OCI-LY7 (cell line): ENCODE results near the gene TP53RK. TPM values are rescaled to one million over a fixed set of nuclear protein-coding genes. Genes with fewer than 3 reads are reported as not detected.

Experiments
- BruUV-seq: library from RNA; stranded (reverse); fragments of 400-500 nt; replicated peaks from 2 replicates; lab custom pipeline; 2021; lab: Mats Ljungman, UMichigan
- CTCF ChIA-PET: fragments of 300-600 bp; sonication (Branson Sonifier 250); formaldehyde crosslinking; loops from one replicate; lab custom pipeline; 2022; ENCODE audit warnings: antibody characterized with exemption; ENCODE audit not compliant: unreplicated experiment; lab: Charles Lee
- POLR2A ChIA-PET: fragments of 300-600 bp; sonication (Branson Sonifier 250); formaldehyde crosslinking; loops from one replicate; lab custom pipeline; 2022; ENCODE audit warnings: antibody characterized with exemption; lab: Charles Lee
- DNase-seq: peaks from one replicate; pipeline ENCODE4 v3.0.0-alpha.2; 2015; ENCODE audit warnings: low spot score
- H2AFZ ChIP-seq: fragments of 200-600 bp; sonication (generic), shearing (Covaris generic); 2 replicates; pipeline ENCODE4 v1.6.1; 2014; ENCODE audit warnings: mild to moderate bottlenecking, antibody characterized with exemption, low read length, moderate library complexity
- H3K27ac ChIP-seq: fragments of 200-600 bp; sonication (generic); 2 replicates; pipeline ENCODE4 v1.5.1; 2014; ENCODE audit warnings: mixed run types, low read depth, mild to moderate bottlenecking, moderate library complexity, low read length, inconsistent platforms; ENCODE audit not compliant: poor library complexity, severe bottlenecking
- H3K36me3 ChIP-seq: fragments of 200-600 bp; sonication (generic); 2 replicates; pipeline ENCODE4 v1.6.1; 2014; ENCODE audit warnings: mild to moderate bottlenecking, antibody characterized with exemption, low read length, moderate library complexity, mixed read lengths; ENCODE audit not compliant: insufficient read depth
- H3K4me1 ChIP-seq: fragments of 200-600 bp; sonication (generic); 2 replicates; pipeline ENCODE4 v1.5.1; 2014; ENCODE audit warnings: mild to moderate bottlenecking, low read length; ENCODE audit not compliant: insufficient read depth, poor library complexity, severe bottlenecking
- H3K4me2 ChIP-seq: fragments of 200-600 bp; sonication (generic); 2 replicates; pipeline ENCODE4 v1.6.1; 2014; ENCODE audit warnings: mild to moderate bottlenecking, low read length
- H3K4me3 ChIP-seq: fragments of 200-600 bp; sonication (generic); 2 replicates; pipeline ENCODE4 v1.5.1; 2014; ENCODE audit warnings: mild to moderate bottlenecking, low read depth, low read length; ENCODE audit not compliant: poor library complexity, severe bottlenecking
- H3K79me2 ChIP-seq: fragments of 200-600 bp; sonication (generic); 2 replicates; pipeline ENCODE4 v1.6.1; 2016; ENCODE audit warnings: low read depth, mild to moderate bottlenecking, low read length, moderate library complexity, mixed read lengths; ENCODE audit not compliant: insufficient read depth
- H3K9me2 ChIP-seq: fragments of 200-600 bp; sonication (generic); 2 replicates; pipeline ENCODE4 v1.6.1; 2016; ENCODE audit warnings: mild to moderate bottlenecking, low read length, mixed read lengths; ENCODE audit not compliant: insufficient read depth
- H3K9me3 ChIP-seq: fragments of 200-600 bp; sonication (generic); 2 replicates; pipeline ENCODE4 v1.6.1; 2014; ENCODE audit warnings: mild to moderate bottlenecking, mixed run types, low read length, mixed read lengths
- H4K20me1 ChIP-seq: fragments of 200-600 bp; sonication (generic); 2 replicates; pipeline ENCODE4 v1.6.1; 2014; ENCODE audit warnings: mild to moderate bottlenecking, antibody characterized with exemption, low read length, moderate library complexity, mixed read lengths; ENCODE audit not compliant: insufficient read depth
- CTCF ChIP-seq: fragments of 200-600 bp; sonication (generic); conservative IDR thresholded peaks from 2 replicates; pipeline ENCODE4 v1.5.1; 2014; ENCODE audit warnings: mild to moderate bottlenecking, antibody characterized with exemption, low read length, moderate library complexity, mixed read lengths
- EZH2phosphoT487 ChIP-seq: fragments of 200-600 bp; sonication (generic); IDR thresholded peaks from 2 replicates; pipeline ENCODE4 v1.6.1; 2018; ENCODE audit warnings: low read depth, borderline replicate concordance, mild to moderate bottlenecking, mixed run types, antibody characterized with exemption, low read length, moderate library complexity, mixed read lengths
- intact Hi-C: fragments of 100-400 bp; cut with micrococcal nuclease; formaldehyde crosslinking; loops from one replicate; pipeline ENCODE4 v1.10.0; 2022; ENCODE audit not compliant: unreplicated experiment
- total RNA-seq, 2 experiments: library from RNA; depleted of rRNA in 1 of 2; stranded (reverse); fragments of >200 nt in 1 of 2; shearing (Covaris generic) in 1 of 2; gene quantifications; 2 replicates each; pipeline ENCODE4 v1.2.3, GENCODE V29; 2014 to 2022

Gene TP53RK
- total RNA-seq, 2 experiments from 2014 or later: 18.6 to 32.9 TPM

- intact Hi-C loops: no loop called here
- Histone ChIP-seq H3K4me2 (no peak overlapping the region), H3K27ac (no peak overlapping the region), H3K4me1 (no peaks in the 10 kb centered on the region), H3K36me3 (no peaks in the 10 kb centered on the region), H4K20me1 (no peaks in the 10 kb centered on the region), H3K9me3 (0 out of 2 replicates have a peak, but pooled peaks cover 4% of the 10 kb centered on the region), H2AFZ (no peak overlapping the region), H3K4me3 (no peak overlapping the region), H3K9me2 (no peaks in the 10 kb centered on the region), H3K79me2 (no peaks in the 10 kb centered on the region)
- TF ChIP-seq CTCF: no peak
- TF ChIP-seq EZH2phosphoT487: no peak
- no TSS peak for BruUV-seq
- CTCF ChIA-PET: no interaction called here
- no peak for DNase-seq
- POLR2A ChIA-PET: no interaction called here
Measured at GRCh38 chr20:46721476-46721875, 32.2 kb upstream of the TP53RK start.

GRCh38 chr20:46720776-46721425 lies 31.7 kb upstream of the TP53RK start:
- no peaks in the 10 kb centered on the region for H3K79me2 ChIP-seq
- no peaks in the 10 kb centered on the region for H4K20me1 ChIP-seq
- TF ChIP-seq EZH2phosphoT487 (no peak), CTCF (no peak)
- no peaks in the 10 kb centered on the region for H3K4me1 ChIP-seq
- H2AFZ ChIP-seq: no peak overlapping the region
- no peak overlapping the region for H3K27ac ChIP-seq
- no TSS peak for BruUV-seq
- no peaks in the 10 kb centered on the region for H3K9me2 ChIP-seq
- H3K4me3 ChIP-seq: no peak overlapping the region
- no peak for DNase-seq
- POLR2A ChIA-PET: no interaction called here
- H3K9me3 ChIP-seq: 0 out of 2 replicates have a peak, but pooled peaks cover 4% of the 10 kb centered on the region
- CTCF ChIA-PET: no interaction called here
- no peaks in the 10 kb centered on the region for H3K36me3 ChIP-seq
- H3K4me2 ChIP-seq: no peak overlapping the region
- intact Hi-C loops: no loop called here

- no peak for DNase-seq
- H3K4me1 ChIP-seq: no peaks in the 10 kb centered on the region
- H3K27ac ChIP-seq: no peak overlapping the region
- H3K79me2 ChIP-seq: no peaks in the 10 kb centered on the region
- no peaks in the 10 kb centered on the region for H3K9me2 ChIP-seq
- CTCF ChIA-PET: no interaction called here
- POLR2A ChIA-PET: no interaction called here
- no TSS peak for BruUV-seq
- H3K9me3 ChIP-seq: 0 out of 2 replicates have a peak, but pooled peaks cover 4% of the 10 kb centered on the region
- TF ChIP-seq CTCF (no peak), EZH2phosphoT487 (no peak)
- intact Hi-C loops: no loop called here
- H2AFZ ChIP-seq: no peak overlapping the region
- H3K4me3 ChIP-seq: no peak overlapping the region
- no peaks in the 10 kb centered on the region for H3K36me3 ChIP-seq
- no peaks in the 10 kb centered on the region for H4K20me1 ChIP-seq
- H3K4me2 ChIP-seq: no peak overlapping the region
Measured at GRCh38 chr20:46720019-46720418, 30.8 kb upstream of the TP53RK start.
